Upper lobe of left lung (tissue), 4 donors: ENCODE data around the gene STH.

Experiments used
- EP300 ChIP-seq, 4 donors: sonication (generic); formaldehyde crosslinking; IDR thresholded peaks; one replicate each; pipeline ENCODE4 v1.5.1; 2017; ENCODE audit warnings: antibody characterized with exemption in 4 of 4, control low read depth in 2 of 4
- POLR2A ChIP-seq, 4 donors: fragments of 450-650 bp; IDR thresholded peaks; one replicate each; pipeline ENCODE4 v1.5.1; 2016 to 2017; ENCODE audit warnings: antibody characterized with exemption in 4 of 4, mild to moderate bottlenecking in 2 of 4
- POLR2AphosphoS5 ChIP-seq, 2 donors: sonication (generic); formaldehyde crosslinking; IDR thresholded peaks; one replicate each; pipeline ENCODE4 v1.5.1; 2017; ENCODE audit warnings: antibody characterized with exemption in 2 of 2
- TF ChIP-seq, protein P1 (sequence below), 6 experiments: fragments of 450-650 bp in 4 of 6; fragments of 200-600 bp in 2 of 6; sonication (generic) in 2 of 6; IDR thresholded peaks; one replicate each; pipeline ENCODE4 v1.5.1; 2016 to 2019; ENCODE audit warnings: antibody characterized with exemption in 6 of 6

GRCh38 chr17:46008591-46008990, 9.5 kb downstream of the STH start:
- no peak for TF ChIP-seq POLR2A (IDR thresholded peaks at IDR 0.05)
- TF ChIP-seq, protein P1, sequence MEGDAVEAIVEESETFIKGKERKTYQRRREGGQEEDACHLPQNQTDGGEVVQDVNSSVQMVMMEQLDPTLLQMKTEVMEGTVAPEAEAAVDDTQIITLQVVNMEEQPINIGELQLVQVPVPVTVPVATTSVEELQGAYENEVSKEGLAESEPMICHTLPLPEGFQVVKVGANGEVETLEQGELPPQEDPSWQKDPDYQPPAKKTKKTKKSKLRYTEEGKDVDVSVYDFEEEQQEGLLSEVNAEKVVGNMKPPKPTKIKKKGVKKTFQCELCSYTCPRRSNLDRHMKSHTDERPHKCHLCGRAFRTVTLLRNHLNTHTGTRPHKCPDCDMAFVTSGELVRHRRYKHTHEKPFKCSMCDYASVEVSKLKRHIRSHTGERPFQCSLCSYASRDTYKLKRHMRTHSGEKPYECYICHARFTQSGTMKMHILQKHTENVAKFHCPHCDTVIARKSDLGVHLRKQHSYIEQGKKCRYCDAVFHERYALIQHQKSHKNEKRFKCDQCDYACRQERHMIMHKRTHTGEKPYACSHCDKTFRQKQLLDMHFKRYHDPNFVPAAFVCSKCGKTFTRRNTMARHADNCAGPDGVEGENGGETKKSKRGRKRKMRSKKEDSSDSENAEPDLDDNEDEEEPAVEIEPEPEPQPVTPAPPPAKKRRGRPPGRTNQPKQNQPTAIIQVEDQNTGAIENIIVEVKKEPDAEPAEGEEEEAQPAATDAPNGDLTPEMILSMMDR (IDR thresholded peaks at IDR 0.05), result no peak
- no peak for TF ChIP-seq POLR2AphosphoS5 (IDR thresholded peaks at IDR 0.05)
- no peak for TF ChIP-seq EP300 (IDR thresholded peaks at IDR 0.05)
